GM21390 (cell line): ENCODE measurements around the gene NR5A2.
"Not testable (repeated sequence)": the region's sequence is repeated elsewhere in the genome, so short reads cannot be mapped to it uniquely, and the experiment has no call there.

Experiments
- ATAC-seq: cut with Tn5 transposase; IDR thresholded peaks from one replicate; pipeline ENCODE4 v1.9.1; 2021; ENCODE audit not compliant: unreplicated experiment

NR5A2 gene

DNA sequence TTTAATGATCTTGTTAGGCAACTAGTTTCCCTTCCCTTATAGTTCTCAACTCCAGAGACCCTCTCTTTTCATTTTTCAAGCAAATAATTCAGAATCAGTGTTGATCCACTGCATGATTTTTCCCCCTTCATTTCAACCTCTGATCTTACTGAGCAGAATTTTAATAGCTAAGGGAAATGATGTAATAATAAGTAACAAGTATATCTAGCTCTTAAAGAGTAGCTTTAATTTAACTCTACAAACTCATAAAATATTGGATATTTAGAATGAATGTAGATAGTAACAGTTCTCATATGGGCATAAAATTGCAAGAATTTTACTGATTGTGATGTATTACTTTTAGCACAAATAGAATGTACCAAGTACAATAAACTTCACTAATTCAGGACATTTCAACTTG is 130.2 kb downstream of the NR5A2 start:
- ATAC-seq: no peak

DNA sequence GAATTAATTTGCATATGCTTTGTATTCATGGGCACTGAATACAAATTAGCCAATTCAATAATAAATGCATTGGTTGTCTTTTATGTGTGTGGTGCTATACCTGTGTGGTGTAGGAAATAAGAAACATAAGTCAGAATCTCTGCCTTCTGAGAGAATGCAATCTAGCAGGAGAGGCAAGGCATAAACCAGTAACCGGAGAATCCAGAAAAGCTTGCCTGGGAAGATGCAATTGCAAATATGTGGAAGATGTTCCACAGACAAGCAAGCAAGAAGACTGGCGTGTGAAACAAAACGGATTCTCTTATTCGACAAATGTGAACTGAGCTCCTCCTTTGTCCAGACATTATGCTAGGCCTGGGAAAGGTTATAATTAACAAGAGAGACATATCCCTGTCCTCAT is 134.3 kb downstream of the NR5A2 start:
- ATAC-seq: no peak

GRCh38 chr1:200162258-200162657 is 134.7 kb downstream of the NR5A2 start:
- ATAC-seq: no peak

GRCh38 chr1:200162877-200163276 is 135.4 kb downstream of the NR5A2 start:
- ATAC-seq: no peak

DNA sequence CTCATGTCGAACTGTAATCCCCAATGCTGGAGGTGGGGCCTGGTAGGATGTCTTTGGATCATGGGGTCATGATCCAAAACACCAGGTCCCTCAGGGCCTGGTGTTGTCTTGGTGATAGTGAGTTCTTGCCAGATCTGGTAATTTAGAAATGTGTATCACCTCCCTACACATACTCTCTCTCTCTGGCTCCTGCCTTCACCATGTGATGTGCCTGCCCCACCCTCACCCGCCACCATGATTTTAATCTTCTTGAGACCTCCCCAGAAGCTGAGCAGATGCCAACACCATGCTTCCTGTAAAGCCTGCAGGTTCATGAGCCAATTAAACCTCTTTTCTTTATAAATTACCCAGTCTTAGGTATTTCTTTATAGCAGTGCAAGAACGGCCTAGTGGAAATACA is 136.4 kb downstream of the NR5A2 start:
- ATAC-seq: no peak

DNA sequence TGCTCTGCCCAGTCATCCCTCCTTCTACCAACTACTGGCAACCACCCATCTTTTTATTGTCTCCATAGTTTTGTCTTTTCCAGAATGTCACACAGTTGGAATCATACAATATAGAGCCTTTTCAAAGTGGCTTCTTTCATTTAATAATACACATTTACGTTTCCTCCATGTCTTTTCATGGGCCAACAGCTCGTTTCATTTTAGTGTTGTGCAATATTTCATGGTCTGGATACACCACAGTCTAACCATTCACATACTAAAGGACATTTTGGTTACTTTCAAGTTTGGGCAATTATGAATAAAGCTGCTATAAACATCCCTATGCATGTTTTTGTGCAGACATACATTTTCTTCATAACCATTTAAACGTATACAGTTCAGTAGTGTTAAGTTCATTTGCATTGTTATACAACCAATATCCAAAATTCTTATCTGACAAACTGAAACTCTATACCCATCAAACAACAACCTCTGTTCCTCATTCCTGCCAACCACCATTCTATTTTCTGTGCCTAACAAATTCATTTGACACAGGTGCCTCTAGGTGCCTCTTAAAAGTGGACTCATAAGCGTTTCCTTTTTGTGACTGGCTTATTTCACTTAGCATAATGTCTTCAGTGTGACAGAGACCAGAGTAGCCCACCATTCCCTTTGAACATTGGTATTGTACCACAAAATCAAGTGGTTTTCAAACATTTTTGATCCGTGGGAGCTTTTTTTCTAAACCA is 138.1 kb downstream of the NR5A2 start:
- ATAC-seq: no peak

DNA sequence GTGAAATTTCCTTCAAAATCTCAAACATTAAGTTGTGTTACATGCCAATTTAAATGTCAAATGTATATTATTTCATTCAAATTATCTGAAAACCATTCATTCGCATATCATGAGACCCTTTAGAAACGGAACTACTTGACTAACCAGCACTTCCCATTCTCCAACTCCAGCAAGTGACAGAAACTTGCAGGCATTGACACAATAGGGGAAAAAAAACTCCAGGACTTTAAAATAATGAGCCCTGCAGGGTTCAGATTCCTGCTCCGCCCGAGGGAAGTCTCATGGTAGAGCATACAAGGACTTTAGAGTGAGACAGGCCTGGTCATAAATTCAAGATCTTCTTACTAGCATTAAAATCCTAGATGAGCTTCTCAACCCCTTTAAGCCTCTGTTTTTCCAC is 138.9 kb downstream of the NR5A2 start:
- ATAC-seq: no peak

- no peak for ATAC-seq
Observed at GRCh38 chr1:200168926-200169325, 141.4 kb downstream of the NR5A2 start.

- no peak for ATAC-seq
Observed at GRCh38 chr1:200172311-200172710, 144.8 kb downstream of the NR5A2 start.

- ATAC-seq: no peak
Observed at GRCh38 chr1:200173097-200173618, 145.6 kb downstream of the NR5A2 start.

- ATAC-seq: no peak
Observed at GRCh38 chr1:200174525-200175295, 147.2 kb downstream of the NR5A2 start.

- ATAC-seq: no peak
Observed at GRCh38 chr1:200176181-200176580, 148.7 kb downstream of the NR5A2 start.

GRCh38 chr1:200176798-200177197 is 149.3 kb downstream of the NR5A2 start:
- no peak for ATAC-seq

DNA sequence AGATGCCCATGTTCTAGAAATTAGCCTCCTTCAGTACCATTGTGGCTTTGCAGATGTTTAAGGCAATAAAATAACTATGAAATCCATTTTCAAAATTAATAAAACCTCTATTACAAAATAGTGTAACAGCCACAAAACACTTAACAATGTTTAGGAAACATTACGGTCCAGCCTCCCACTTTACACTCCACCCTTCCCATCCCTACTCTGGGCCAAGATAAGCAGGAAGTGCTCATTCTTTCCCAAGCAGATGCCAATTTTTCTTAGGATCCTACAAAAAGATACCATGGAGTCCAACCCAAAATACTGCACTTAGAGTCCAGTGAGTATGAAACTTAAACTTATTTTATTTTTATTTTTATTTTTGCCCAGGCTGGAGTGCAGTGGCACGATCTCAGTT is 150.8 kb downstream of the NR5A2 start:
- no peak for ATAC-seq

- no peak for ATAC-seq
Observed at GRCh38 chr1:200179126-200179780, 151.7 kb downstream of the NR5A2 start.

DNA sequence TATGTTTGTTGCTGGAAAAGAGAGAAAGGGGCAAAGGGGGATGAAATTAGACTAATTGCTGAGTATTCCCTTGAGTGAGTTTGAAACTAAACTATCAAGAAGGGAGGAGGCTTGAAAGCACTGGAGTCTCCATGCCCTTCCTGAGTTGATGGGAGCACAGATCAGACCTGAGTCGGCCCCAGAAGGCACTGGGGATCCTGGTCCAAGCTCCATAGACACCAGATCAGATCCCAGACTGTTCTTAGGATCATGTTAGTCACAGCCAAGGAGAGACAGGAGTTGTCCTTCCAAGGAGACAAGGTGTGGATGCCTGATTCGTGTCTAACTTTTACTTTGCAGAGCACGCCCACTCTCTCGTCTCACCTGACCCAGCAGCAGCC is 152.3 kb downstream of the NR5A2 start:
- no peak for ATAC-seq

DNA sequence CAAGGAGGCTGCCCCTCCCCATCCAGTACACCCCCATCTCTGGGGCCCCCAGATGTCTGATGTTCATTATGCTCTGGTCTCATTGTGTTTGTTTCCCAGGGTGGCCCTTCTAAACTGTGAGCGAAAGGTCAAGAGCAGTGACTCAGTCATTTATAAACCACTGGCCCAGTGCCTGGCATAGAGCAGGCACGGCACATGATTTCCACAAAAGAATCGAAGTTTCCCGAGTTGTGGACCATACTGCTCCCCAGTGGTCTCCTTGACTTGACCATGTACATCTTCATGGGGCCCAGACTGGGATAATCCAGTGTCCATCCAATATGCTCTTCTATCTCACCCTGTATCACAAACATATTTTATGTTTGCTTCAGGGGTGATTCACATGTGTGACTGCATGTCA is 153.3 kb downstream of the NR5A2 start:
- ATAC-seq: no peak

DNA sequence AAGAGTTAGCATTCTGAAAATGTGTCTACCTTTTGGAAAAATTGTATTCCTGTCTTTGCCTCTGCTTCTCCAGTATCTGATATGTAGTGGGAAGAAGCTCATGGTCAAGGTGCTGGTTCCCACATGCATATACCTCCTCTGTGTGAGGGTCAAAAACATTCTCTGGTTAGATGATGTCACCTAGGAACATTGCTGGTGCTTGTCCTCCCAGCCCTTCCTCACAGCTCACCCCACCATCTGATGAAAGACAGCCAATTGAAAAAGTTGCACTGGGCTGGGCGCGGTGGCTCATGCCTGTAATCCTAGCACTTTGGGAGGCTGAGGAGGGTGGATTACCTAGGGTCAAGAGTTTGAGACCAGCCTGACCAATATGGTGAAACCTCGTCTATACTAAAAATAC is 154.4 kb downstream of the NR5A2 start:
- no peak for ATAC-seq

DNA sequence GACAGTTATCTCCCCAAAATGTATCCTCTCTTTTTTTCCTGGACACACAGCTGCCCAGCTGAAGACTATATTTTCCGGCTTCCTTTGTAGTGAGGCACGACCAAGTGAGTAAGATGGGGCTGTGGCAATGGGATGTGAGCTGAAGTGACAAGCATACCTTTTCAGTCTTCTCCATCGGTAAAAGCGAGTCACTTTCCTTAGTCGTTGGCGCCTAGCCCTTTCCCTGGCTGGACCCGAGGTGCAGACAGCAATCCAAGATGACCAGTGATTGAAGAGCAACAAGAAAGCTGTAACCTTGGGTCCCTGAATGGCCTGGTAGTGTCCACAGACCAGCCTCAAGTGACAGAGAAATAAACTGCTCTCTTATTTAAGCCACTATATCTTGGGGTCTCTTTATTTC is 155.2 kb downstream of the NR5A2 start:
- no peak for ATAC-seq

DNA sequence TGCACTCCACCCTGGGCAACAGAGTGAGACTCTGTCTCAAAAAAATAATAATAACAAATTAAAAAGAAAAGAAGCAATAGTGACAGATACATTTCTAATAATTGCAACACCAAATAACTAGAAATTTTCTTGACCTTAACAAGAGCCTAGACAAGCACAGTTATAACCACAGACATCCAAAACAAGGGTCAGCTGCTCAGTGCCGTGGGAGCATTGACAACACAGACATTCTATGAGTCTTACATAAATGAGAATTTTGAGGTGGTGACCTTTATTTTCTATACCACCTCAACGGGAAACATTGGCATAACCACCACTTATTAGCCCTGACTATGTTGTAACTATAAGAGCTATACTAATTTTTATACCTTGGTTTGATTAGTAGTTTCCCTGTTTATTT is 156.1 kb downstream of the NR5A2 start:
- no peak for ATAC-seq

DNA sequence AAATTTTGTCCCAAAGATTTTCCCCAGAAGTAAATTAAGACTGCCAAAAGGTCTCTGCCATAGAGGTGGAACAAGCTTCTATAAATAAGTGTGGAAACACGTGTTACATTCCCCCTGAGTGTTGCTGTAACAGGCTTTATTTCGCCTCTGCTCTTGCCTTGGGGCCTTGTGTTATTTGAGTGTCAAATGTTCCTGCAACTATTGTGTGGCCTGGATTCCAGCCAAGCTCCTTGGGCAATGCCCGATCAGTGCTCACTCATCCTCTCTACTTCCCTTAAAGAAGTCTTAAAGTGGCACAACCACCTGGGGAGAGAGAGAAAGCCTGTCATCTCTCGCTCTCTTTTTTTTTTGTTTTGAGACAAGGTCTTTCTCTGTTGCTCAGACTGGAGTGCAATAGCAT is 156.7 kb downstream of the NR5A2 start:
- ATAC-seq: no peak

GRCh38 chr1:200185191-200185590 is 157.7 kb downstream of the NR5A2 start:
- ATAC-seq: not testable (repeated sequence)
